ENCODE results near the gene KCTD11. TPM values are rescaled to one million over a fixed set of nuclear protein-coding genes. Genes with fewer than 3 reads are reported as not detected.

KCTD11 gene
- total and polyA plus RNA-seq, 4 donors: 0.39 to 3.5 (median 1.4) TPM

GRCh38 chr17:7327056-7327455 is 24.9 kb upstream of the KCTD11 start (continued):
- TF ChIP-seq EGR1 (IDR thresholded peaks at IDR 0.05; ENCODE audit: low read depth in 2 of 2) (no peak), JUND (IDR thresholded peaks at IDR 0.05) (no peak)

GRCh38 chr17:7327501-7327900 is 24.5 kb upstream of the KCTD11 start:
- TF ChIP-seq TAF1 (conservative IDR thresholded peaks at IDR 0.05): no peak
- TF ChIP-seq SP1 (IDR thresholded peaks at IDR 0.05): no peak
- TF ChIP-seq ZBTB33 (IDR thresholded peaks at IDR 0.05): no peak
- TF ChIP-seq GABPA (IDR thresholded peaks at IDR 0.05 in 1 of 2, conservative IDR thresholded peaks at IDR 0.05 in 1 of 2): no peak
- Histone ChIP-seq H3K9ac (ENCODE audit: low read depth in 1 of 2, low read length in 2 of 2) (no peak overlapping the region), H3K27ac (ENCODE audit: low read depth in 1 of 2, low read length in 2 of 2) (no peak overlapping the region), H3K27me3 (ENCODE audit: control insufficient read depth in 4 of 4, insufficient read depth in 4 of 4, low read length in 3 of 4) (no peaks in the 10 kb centered on the region), H3K36me3 (ENCODE audit: control insufficient read depth in 4 of 4, insufficient read depth in 3 of 4, low read depth in 1 of 4, low read length in 3 of 4) (peaks cover 4 to 38% (median 16%) of the 10 kb centered on the region in 4 donors), H3K9me3 (ENCODE audit: control insufficient read depth in 4 of 4, low read length in 3 of 4) (no peaks in the 10 kb centered on the region), H3K4me3 (ENCODE audit: low read depth in 1 of 3, low read length in 3 of 3) (no peak overlapping the region), H3K4me1 (ENCODE audit: control insufficient read depth in 4 of 4, insufficient read depth in 4 of 4, low read length in 3 of 4) (peaks cover 8 to 22% (median 15%) of the 10 kb centered on the region in 4 donors)
- DNase-seq (ENCODE audit: low spot score): no peak
- WGBS: 97% methylated on average over 17 of the region's 17 CpGs

- Histone ChIP-seq H3K9me3 (ENCODE audit: control insufficient read depth in 4 of 4, low read length in 3 of 4) (no peaks in the 10 kb centered on the region), H3K4me3 (ENCODE audit: low read depth in 1 of 3, low read length in 3 of 3) (no peak overlapping the region), H3K4me1 (ENCODE audit: control insufficient read depth in 4 of 4, insufficient read depth in 4 of 4, low read length in 3 of 4) (peaks cover 8 to 22% (median 15%) of the 10 kb centered on the region in 4 donors), H3K36me3 (ENCODE audit: control insufficient read depth in 4 of 4, insufficient read depth in 3 of 4, low read depth in 1 of 4, low read length in 3 of 4) (peaks cover 4 to 32% (median 13%) of the 10 kb centered on the region in 4 donors), H3K27me3 (ENCODE audit: control insufficient read depth in 4 of 4, insufficient read depth in 4 of 4, low read length in 3 of 4) (no peaks in the 10 kb centered on the region), H3K27ac (ENCODE audit: low read depth in 1 of 2, low read length in 2 of 2) (no peak overlapping the region), H3K9ac (ENCODE audit: low read depth in 1 of 2, low read length in 2 of 2) (no peak overlapping the region)
- WGBS: 88% methylated on average over 1 of the region's 1 CpG
- TF ChIP-seq HNF4G (IDR thresholded peaks at IDR 0.05) (no peak), HNF4A (conservative IDR thresholded peaks at IDR 0.05) (no peak), RXRA (IDR thresholded peaks at IDR 0.05) (no peak), CTCF (IDR thresholded peaks at IDR 0.05; ENCODE audit: low read depth, low read length, missing input control) (no peak), NR2F2 (IDR thresholded peaks at IDR 0.05) (no peak), YY1 (IDR thresholded peaks at IDR 0.05) (no peak)
- no peak for DNase-seq (ENCODE audit: low spot score)
These were observed 24.0 kb upstream of the KCTD11 start for GRCh38 chr17:7328009-7328408.

- H3K27me3 ChIP-seq (ENCODE audit: control insufficient read depth in 4 of 4, insufficient read depth in 4 of 4, low read length in 3 of 4): no peaks in the 10 kb centered on the region
- peaks cover 8 to 22% (median 15%) of the 10 kb centered on the region in 4 donors for H3K4me1 ChIP-seq (ENCODE audit: control insufficient read depth in 4 of 4, insufficient read depth in 4 of 4, low read length in 3 of 4)
- peak within 1 kb of the TSS; percentile 65 to 82 for H3K27ac ChIP-seq (ENCODE audit: low read depth in 1 of 2, low read length in 2 of 2)
- no peaks in the 10 kb centered on the region for H3K9me3 ChIP-seq (ENCODE audit: control insufficient read depth in 4 of 4, low read length in 3 of 4)
- H3K9ac ChIP-seq (ENCODE audit: low read depth in 1 of 2, low read length in 2 of 2): peak within 1 kb of the TSS; percentile 57 to 68
- H3K36me3 ChIP-seq (ENCODE audit: control insufficient read depth in 4 of 4, insufficient read depth in 3 of 4, low read depth in 1 of 4, low read length in 3 of 4): peaks cover 0 to 23% (median 8%) of the 10 kb centered on the region in 4 donors
- no peak for DNase-seq (ENCODE audit: low spot score)
- no peak for TF ChIP-seq ZBTB33 (IDR thresholded peaks at IDR 0.05)
- TF ChIP-seq GABPA (IDR thresholded peaks at IDR 0.05 in 1 of 2, conservative IDR thresholded peaks at IDR 0.05 in 1 of 2): no peak
- no peak for TF ChIP-seq RAD21 (IDR thresholded peaks at IDR 0.05)
- no peak for TF ChIP-seq JUND (IDR thresholded peaks at IDR 0.05)
- peak within 1 kb of the TSS; percentile 70 to 93 (median 84) for H3K4me3 ChIP-seq (ENCODE audit: low read depth in 1 of 3, low read length in 3 of 3)
- WGBS: under 1% methylated on average over 50 of the region's 50 CpGs
These were observed 23.1 kb upstream of the KCTD11 start, which contains the start of gene NEURL4 for GRCh38 chr17:7328840-7329373. Gene NEURL4 (minus strand): TSS chr17:7329335. CDS start chr17:7329312, 23 bp downstream.

All from liver (tissue), 9 donors.